Pulmonary artery endothelial cell (primary cell): ENCODE results near the gene POLE. TPM values are rescaled to one million over a fixed set of nuclear protein-coding genes. Genes with fewer than 3 reads are reported as not detected.

Experiments
- DNase-seq: peaks from one replicate; pipeline ENCODE4 v3.0.0-alpha.2; 2011; ENCODE audit warnings: low read depth, low spot score
- total RNA-seq: library from RNA; depleted of rRNA; stranded (reverse); fragments of >200 nt; gene quantifications from 2 replicates; pipeline ENCODE4 v1.2.3, GENCODE V29; 2014

POLE gene
- total RNA-seq, 1 donor from 2014 or later, result 27.6 TPM

DNA sequence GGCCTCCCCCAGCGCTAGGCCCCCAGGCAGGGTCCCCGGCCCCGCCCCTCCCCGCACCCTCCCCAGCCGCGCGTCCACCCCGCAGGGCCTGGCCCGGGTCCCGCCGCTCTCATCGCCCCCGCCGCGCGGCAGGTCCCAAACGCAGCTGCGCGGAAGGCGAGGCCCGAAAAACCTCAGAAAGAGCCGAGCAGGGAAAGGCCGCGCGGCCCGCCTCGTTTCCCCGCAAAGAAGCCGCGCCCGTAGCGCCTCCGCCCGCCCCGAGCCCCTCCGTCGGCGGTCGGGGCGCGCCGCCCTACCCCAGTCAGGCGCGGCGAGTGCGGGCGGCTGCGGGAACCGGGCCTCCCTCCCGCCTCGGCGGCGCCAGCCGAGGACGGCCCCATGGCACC lies 324 bp downstream of the POLE start:
- no peak for DNase-seq

- DNase-seq, result no peak
These were observed 1.7 kb downstream of the POLE start for GRCh38 chr12:132685400-132685799.

GRCh38 chr12:132677492-132677891 lies 9.7 kb downstream of the POLE start:
- DNase-seq, result no peak

GRCh38 chr12:132675757-132676432 lies 11.2 kb downstream of the POLE start:
- DNase-seq, result no peak

DNA sequence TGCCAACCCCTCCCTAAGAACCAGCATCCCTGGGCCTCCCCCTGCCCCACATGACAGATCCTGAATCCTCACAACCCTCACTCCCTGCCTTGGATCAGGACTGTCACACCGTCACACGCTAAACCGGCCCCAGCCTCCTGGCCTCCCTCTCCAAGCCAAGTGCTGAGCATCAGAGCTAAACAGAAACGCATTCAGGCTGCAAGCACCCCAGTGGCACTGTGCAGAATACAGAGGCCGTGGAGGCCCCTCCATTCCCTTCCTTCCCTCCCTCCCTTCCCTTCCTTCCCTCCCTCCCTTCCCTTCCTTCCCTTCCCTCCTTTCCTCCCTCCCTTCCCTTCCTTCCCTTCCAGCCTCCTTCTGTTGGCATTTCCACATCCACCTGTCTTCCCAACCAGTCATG lies 12.6 kb downstream of the POLE start:
- DNase-seq, result no peak

DNA sequence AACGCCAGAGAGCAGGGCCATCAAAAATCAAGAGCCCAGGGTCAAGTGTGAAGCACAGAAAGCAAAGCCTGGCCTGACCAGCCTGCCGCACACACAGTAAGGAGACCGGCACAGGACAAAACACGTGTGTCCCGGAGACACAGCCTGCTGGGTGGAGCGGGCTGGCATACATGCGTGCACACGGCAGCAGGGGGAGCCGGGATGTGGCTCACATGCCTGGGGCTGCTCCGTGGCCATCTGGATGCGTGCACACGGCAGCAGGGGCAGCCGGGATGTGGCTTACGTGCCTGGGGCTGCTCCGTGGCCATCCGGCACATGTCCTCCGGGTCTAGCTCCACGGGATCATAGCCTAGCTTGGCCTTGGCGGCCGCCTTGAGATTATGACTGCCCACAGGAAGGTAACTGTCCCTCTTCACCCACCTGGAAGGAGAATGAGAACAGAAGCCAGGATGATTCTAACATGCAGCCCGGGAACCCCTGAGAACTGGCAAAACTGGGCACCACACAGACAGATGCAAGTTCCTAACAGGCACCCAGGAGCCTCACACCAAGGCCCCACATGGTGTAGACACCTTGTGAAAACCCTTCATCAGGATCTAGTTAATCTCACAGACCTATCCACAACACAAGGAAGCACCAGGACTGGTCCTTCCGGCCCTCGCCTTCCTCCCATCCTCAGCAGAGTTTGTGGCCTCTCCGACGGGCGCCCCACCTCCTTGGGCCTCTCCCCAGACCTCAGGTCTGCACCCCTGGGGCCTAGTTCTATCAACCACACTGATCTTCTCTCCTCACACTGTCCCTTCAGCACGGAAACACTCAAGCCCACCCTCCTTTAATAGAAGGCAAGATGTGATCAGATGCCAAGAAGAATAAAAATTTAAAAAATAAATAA lies 13.6 kb downstream of the POLE start:
- DNase-seq, result no peak

- no peak for DNase-seq
These were observed 14.5 kb downstream of the POLE start for GRCh38 chr12:132672678-132673077.

- no peak for DNase-seq
These were observed 15.0 kb downstream of the POLE start for GRCh38 chr12:132672116-132672515.

- DNase-seq, result no peak
These were observed 17.8 kb downstream of the POLE start for GRCh38 chr12:132669166-132669879.

GRCh38 chr12:132668191-132669088 lies 18.7 kb downstream of the POLE start:
- DNase-seq, result no peak

- DNase-seq, result no peak
These were observed 21.3 kb downstream of the POLE start for GRCh38 chr12:132665794-132666193.

DNA sequence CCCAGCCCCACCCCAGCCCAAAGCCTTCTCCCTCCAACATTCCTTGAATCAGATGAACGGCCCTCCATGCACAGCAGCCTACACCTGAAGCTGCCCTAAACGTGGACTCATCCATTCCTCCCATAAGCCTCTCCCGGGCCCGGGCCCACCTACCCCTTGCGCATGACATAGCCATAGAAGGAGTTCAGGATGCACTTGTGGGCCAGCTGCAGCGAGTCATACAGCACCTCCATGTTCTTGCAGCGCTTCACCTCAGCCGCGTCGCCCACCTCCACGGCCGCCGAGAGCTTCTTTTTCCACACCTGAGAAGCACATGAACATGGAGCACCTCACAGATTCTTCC lies 22.0 kb downstream of the POLE start:
- DNase-seq, result no peak

- DNase-seq, result no peak
These were observed 22.7 kb downstream of the POLE start for GRCh38 chr12:132664206-132665148.

GRCh38 chr12:132662901-132663755 lies 24.0 kb downstream of the POLE start:
- no peak for DNase-seq

DNA sequence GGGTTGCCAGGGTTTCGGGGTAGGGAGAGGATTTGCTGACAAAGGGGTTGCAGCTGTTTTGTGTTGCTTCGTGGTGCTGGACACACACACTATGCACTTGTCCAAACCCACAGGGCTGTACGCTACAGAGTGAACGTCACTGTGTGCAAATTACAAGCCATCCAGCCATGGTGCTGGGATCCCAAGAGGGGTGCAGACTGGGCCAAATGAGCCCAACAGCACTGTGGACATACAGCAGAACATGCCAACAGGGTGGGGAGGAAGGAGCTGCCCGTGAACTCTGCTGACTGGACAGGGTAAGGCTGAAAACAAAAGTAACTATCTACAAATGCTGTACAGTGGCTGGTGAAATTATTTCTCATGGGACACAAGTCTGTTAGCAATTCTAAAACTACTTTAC lies 25.2 kb downstream of the POLE start:
- DNase-seq, result no peak

DNA sequence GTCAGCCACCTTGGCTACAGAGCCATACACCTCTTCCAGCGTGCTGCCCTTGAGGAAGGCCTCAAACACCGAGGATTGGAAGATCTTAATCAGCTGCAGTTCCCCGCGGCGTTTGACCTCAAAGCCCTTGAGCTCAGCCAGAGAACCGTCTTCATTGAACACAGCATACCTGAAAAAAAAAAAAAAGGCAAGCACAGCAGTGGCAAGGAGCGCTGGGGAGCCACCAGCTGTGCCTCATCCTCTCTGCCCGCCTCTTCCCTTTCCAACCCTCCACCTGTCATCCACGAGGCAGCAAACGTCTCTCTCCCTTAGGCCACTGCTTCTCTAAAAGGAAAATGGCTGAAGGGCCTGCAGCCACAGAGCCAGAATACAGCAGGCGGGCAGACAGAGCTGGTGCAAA lies 26.1 kb downstream of the POLE start:
- no peak for DNase-seq

DNA sequence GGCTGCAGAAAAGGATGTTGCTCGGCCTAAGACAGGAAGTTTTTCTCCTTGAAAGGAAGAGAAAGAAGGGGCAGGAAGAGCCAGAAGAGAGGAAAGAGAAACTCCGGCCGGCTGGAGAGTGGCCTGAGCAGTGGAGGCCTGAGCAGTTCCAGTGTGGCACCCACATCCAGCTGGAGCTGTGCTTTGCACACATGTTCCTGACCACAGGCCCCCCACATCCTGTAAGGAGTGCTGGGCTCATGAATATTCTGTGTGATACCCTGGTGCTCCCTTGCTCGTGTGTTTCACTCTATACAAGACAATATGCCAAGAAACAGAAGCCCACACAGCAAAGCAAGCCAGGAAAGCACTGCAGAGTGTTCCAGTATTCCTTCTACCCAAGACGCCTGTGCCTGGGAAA lies 27.1 kb downstream of the POLE start:
- DNase-seq, result no peak

DNA sequence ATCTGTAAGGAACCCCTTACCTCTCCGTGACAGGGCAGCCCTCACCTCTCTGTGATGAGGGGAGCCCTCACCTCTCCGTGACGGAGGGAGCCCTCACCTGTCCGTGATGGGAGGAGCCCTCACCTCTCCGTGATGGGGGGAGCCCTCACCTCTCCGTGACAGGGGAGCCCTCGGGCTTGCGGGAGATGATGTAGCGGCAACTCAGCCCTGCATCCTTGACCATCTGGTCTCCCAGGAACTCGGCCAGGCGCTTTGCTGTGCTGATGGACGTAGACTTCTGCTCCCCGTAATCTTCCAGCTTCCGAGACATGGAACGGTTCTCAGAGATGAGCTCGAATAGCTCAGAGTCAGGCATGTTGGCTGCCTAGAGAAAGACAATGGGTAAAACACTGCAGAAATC lies 28.0 kb downstream of the POLE start:
- no peak for DNase-seq
